Measurements from ENCODE around the gene SERPING1.

GRCh38 chr11:57596266-57596885, 1.1 kb upstream of the SERPING1 start:
- TF ChIP-seq CTCF (IDR thresholded peaks at IDR 0.05) = no peak
- no peak for TF ChIP-seq FOSL2 (IDR thresholded peaks at IDR 0.05; ENCODE audit: borderline replicate concordance, low read depth)
- no peak for TF ChIP-seq POLR2AphosphoS5 (IDR thresholded peaks at IDR 0.05; ENCODE audit: low read depth, low read length)
- no peak for TF ChIP-seq JUND (IDR thresholded peaks at IDR 0.05)
- no peak for TF ChIP-seq USF2 (IDR thresholded peaks at IDR 0.05; ENCODE audit: borderline replicate concordance, low read depth, low read length)
- no peak for TF ChIP-seq NFIC (IDR thresholded peaks at IDR 0.05; ENCODE audit: borderline replicate concordance)
- TF ChIP-seq, protein P1, sequence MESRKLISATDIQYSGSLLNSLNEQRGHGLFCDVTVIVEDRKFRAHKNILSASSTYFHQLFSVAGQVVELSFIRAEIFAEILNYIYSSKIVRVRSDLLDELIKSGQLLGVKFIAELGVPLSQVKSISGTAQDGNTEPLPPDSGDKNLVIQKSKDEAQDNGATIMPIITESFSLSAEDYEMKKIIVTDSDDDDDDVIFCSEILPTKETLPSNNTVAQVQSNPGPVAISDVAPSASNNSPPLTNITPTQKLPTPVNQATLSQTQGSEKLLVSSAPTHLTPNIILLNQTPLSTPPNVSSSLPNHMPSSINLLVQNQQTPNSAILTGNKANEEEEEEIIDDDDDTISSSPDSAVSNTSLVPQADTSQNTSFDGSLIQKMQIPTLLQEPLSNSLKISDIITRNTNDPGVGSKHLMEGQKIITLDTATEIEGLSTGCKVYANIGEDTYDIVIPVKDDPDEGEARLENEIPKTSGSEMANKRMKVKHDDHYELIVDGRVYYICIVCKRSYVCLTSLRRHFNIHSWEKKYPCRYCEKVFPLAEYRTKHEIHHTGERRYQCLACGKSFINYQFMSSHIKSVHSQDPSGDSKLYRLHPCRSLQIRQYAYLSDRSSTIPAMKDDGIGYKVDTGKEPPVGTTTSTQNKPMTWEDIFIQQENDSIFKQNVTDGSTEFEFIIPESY (IDR thresholded peaks at IDR 0.05; ENCODE audit: borderline replicate concordance, low read depth) = no peak
- TF ChIP-seq FOXM1 (IDR thresholded peaks at IDR 0.05; ENCODE audit: low read depth) = no peak
- no peak for TF ChIP-seq TCF12 (IDR thresholded peaks at IDR 0.05)
